ENCODE results near the gene NUPR1.

DNA sequence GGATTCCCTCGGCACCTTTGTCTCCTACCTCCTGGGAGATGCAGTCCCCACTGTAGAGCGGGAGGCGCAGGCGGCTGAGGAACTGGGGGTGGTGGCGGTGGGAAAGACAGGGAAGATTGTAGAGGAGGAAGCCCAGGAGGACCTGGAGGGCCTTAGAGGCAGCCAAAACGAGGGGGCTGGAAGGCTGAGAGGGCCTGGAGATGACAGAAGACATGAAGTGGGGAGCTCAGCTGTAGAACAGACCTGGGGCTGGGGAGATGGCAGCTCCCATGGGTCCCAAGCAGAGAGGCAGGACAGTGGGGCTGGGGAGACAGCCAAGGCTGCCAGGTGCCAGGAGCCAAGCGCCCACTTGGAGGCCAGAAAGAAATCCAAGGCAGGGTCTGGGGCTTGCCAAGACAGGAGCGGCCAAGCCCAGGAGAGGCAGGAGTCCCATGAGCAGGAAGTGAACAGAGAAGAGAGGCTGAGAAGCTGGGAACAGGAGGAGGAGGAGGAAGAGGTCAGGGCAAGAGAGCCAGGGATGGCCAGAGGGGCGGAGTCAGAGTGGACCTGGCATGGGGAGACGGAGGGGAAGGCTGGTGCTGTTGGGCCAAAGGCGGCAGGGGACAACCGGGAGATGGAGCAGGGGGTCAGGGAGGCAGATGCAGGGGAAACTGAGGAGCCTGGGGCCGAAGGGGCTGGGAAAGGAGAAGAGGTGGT, 43.5 kb downstream of the NUPR1 start:
- TF ChIP-seq CTCF (IDR thresholded peaks at IDR 0.05) (no peak), POLR2A (IDR thresholded peaks at IDR 0.05) (no peak), POLR2AphosphoS5 (IDR thresholded peaks at IDR 0.05) (no peak)

Measured in gastroesophageal sphincter (tissue), 3 donors.